GM19035 (cell line): ENCODE data around the gene TMPRSS11E.
"Not testable (repeated sequence)": the region's sequence is repeated elsewhere in the genome, so short reads cannot be mapped to it uniquely, and the experiment has no call there.

ENCODE experiments used
- ATAC-seq: cut with Tn5 transposase; IDR thresholded peaks from one replicate; pipeline ENCODE4 v1.9.1; 2021; ENCODE audit not compliant: unreplicated experiment

Gene TMPRSS11E

GRCh38 chr4:68461790-68462189 is 14.5 kb downstream of the TMPRSS11E start:
- no peak for ATAC-seq

- no peak for ATAC-seq
Measured at GRCh38 chr4:68462691-68463090, 15.4 kb downstream of the TMPRSS11E start.

- no peak for ATAC-seq
Measured at GRCh38 chr4:68463796-68464195, 16.5 kb downstream of the TMPRSS11E start.

GRCh38 chr4:68465058-68465457 is 17.8 kb downstream of the TMPRSS11E start:
- no peak for ATAC-seq

- ATAC-seq, result no peak
Measured at GRCh38 chr4:68466185-68466584, 18.9 kb downstream of the TMPRSS11E start.

- no peak for ATAC-seq
Measured at GRCh38 chr4:68466751-68467150, 19.5 kb downstream of the TMPRSS11E start.

- ATAC-seq, result peak; percentile 60
Measured at GRCh38 chr4:68469482-68469881, 22.2 kb downstream of the TMPRSS11E start.

GRCh38 chr4:68476191-68476590 is 28.9 kb downstream of the TMPRSS11E start:
- no peak for ATAC-seq

GRCh38 chr4:68489338-68489737 is 42.1 kb downstream of the TMPRSS11E start:
- ATAC-seq, result no peak

- ATAC-seq, result no peak
Measured at GRCh38 chr4:68490826-68491457, 43.7 kb downstream of the TMPRSS11E start.

- no peak for ATAC-seq
Measured at GRCh38 chr4:68494688-68495087, 47.4 kb downstream of the TMPRSS11E start.

GRCh38 chr4:68498413-68499007 is 51.2 kb downstream of the TMPRSS11E start:
- ATAC-seq, result peak; percentile 97

GRCh38 chr4:68499021-68499420 is 51.8 kb downstream of the TMPRSS11E start:
- no peak for ATAC-seq

- ATAC-seq, result not testable (repeated sequence)
Measured at GRCh38 chr4:68503462-68503861, 56.2 kb downstream of the TMPRSS11E start.

- peak; percentile 27 for ATAC-seq
Measured at GRCh38 chr4:68504836-68505235, 57.6 kb downstream of the TMPRSS11E start.

GRCh38 chr4:68505452-68505851 is 58.2 kb downstream of the TMPRSS11E start:
- ATAC-seq, result peak; percentile 79

- ATAC-seq, result no peak
Measured at GRCh38 chr4:68518889-68519288, 71.6 kb downstream of the TMPRSS11E start.

GRCh38 chr4:68520985-68521384 is 73.7 kb downstream of the TMPRSS11E start:
- ATAC-seq, result no peak

- not testable (repeated sequence) for ATAC-seq
Measured at GRCh38 chr4:68522232-68522631, 75.0 kb downstream of the TMPRSS11E start.

GRCh38 chr4:68535974-68536373 is 88.7 kb downstream of the TMPRSS11E start:
- no peak for ATAC-seq

GRCh38 chr4:68536375-68536774 is 89.1 kb downstream of the TMPRSS11E start:
- ATAC-seq, result no peak

- not testable (repeated sequence) for ATAC-seq
Measured at GRCh38 chr4:68542742-68543141, 95.5 kb downstream of the TMPRSS11E start.
